Measurements from ENCODE around the gene NF1. TPM values are rescaled to one million over a fixed set of nuclear protein-coding genes. Genes with fewer than 3 reads are reported as not detected.

Gene NF1
- polyA plus RNA-seq, 4 donors = 38.3 to 46.2 (median 41.9) TPM

- no peak for DNase-seq (ENCODE audit: low read depth in 4 of 4, low spot score in 3 of 4)
Observed at GRCh38 chr17:31418773-31419350, 324.1 kb downstream of the NF1 start.

GRCh38 chr17:31422443-31422842 lies 327.7 kb downstream of the NF1 start:
- no peak for DNase-seq (ENCODE audit: low read depth in 4 of 4, low spot score in 3 of 4)

- no peak for DNase-seq (ENCODE audit: low read depth in 4 of 4, low spot score in 3 of 4)
Observed at GRCh38 chr17:31424944-31425281, 330.1 kb downstream of the NF1 start.

GRCh38 chr17:31425282-31426040 lies 330.7 kb downstream of the NF1 start:
- no peak for DNase-seq (ENCODE audit: low read depth in 4 of 4, low spot score in 3 of 4)

Other genes starting within 250 kb of the NF1 start
- gene TEFM, start 188.7 kb upstream of the NF1 start, polyA plus RNA-seq (ENCODE audit: insufficient read length in 4 of 4) = 10 to 100 TPM; 21.3 to 26.8 (median 24.3) TPM
- gene ADAP2, start 173.0 kb upstream of the NF1 start, polyA plus RNA-seq (ENCODE audit: insufficient read length in 4 of 4) = 1 to 10 TPM; 3.1 to 8.5 (median 3.5) TPM
- 10 to 100 TPM; 16.5 to 20.3 (median 17.9) TPM for gene RNF135, start 123.9 kb upstream of the NF1 start, polyA plus RNA-seq (ENCODE audit: insufficient read length in 4 of 4)
- under 1 TPM; 0.14 to 0.26 (median 0.16) TPM for gene OMG, start 202.3 kb downstream of the NF1 start, polyA plus RNA-seq (ENCODE audit: insufficient read length in 4 of 4)
- gene EVI2B, start 219.1 kb downstream of the NF1 start, polyA plus RNA-seq (ENCODE audit: insufficient read length in 4 of 4) = 1 to 10 TPM; 1.4 to 5.9 (median 2.8) TPM
- 1 to 10 TPM; 1.4 to 3.7 (median 1.4) TPM for gene EVI2A, start 226.6 kb downstream of the NF1 start, polyA plus RNA-seq (ENCODE audit: insufficient read length in 4 of 4)